Gastroesophageal sphincter (tissue), 3 donors: ENCODE measurements around the gene AFG3L2.

Experiments used
- EP300 ChIP-seq: sonication (generic); formaldehyde crosslinking; IDR thresholded peaks from one replicate; pipeline ENCODE4 v1.6.1; 2017; ENCODE audit warnings: antibody characterized with exemption, mild to moderate bottlenecking
- POLR2A ChIP-seq, 2 donors: fragments of 450-650 bp; IDR thresholded peaks; one replicate each; pipeline ENCODE4 v1.6.1; 2017; ENCODE audit warnings: antibody characterized with exemption in 2 of 2, mild to moderate bottlenecking in 2 of 2, moderate library complexity in 1 of 2
- TF ChIP-seq, protein P1 (sequence below), 4 experiments: fragments of 200-600 bp in 2 of 4; fragments of 450-650 bp in 2 of 4; sonication (generic) in 1 of 4; IDR thresholded peaks; one replicate each; pipeline ENCODE4 v1.5.1; 2017 to 2019; ENCODE audit warnings: antibody characterized with exemption in 4 of 4, mild to moderate bottlenecking in 2 of 4, moderate library complexity in 2 of 4

DNA sequence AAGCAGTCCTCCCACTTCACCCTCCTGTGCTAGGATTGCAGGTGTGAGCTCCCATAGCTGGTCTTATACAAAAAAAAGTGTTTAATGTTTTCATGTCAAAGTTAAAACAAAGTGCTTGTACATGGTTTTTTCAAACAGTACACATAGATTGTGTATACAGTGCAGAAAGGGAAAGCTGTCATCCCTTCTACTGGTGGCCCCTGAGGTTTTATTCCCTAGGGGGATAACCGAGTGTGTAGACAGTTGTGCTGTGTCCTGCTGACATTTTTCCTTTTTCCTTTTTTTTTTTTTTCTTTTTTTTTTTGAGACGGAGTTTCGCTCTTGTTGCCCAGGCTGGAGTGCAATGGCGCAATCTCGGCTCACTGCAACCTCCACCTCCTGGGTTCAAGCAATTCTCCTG lies 58.2 kb downstream of the AFG3L2 start:
- TF ChIP-seq POLR2A (IDR thresholded peaks at IDR 0.05), result no peak
- TF ChIP-seq EP300, result no peak
- TF ChIP-seq, protein P1, sequence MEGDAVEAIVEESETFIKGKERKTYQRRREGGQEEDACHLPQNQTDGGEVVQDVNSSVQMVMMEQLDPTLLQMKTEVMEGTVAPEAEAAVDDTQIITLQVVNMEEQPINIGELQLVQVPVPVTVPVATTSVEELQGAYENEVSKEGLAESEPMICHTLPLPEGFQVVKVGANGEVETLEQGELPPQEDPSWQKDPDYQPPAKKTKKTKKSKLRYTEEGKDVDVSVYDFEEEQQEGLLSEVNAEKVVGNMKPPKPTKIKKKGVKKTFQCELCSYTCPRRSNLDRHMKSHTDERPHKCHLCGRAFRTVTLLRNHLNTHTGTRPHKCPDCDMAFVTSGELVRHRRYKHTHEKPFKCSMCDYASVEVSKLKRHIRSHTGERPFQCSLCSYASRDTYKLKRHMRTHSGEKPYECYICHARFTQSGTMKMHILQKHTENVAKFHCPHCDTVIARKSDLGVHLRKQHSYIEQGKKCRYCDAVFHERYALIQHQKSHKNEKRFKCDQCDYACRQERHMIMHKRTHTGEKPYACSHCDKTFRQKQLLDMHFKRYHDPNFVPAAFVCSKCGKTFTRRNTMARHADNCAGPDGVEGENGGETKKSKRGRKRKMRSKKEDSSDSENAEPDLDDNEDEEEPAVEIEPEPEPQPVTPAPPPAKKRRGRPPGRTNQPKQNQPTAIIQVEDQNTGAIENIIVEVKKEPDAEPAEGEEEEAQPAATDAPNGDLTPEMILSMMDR (IDR thresholded peaks at IDR 0.05), result no peak
